HG02610 (cell line): Measurements from ENCODE around the gene NEK11.

Source experiments
- ATAC-seq: cut with Tn5 transposase; IDR thresholded peaks from one replicate; pipeline ENCODE4 v1.9.1; 2021; ENCODE audit warnings: mild to moderate bottlenecking, moderate library complexity; ENCODE audit not compliant: unreplicated experiment

The NEK11 gene

DNA sequence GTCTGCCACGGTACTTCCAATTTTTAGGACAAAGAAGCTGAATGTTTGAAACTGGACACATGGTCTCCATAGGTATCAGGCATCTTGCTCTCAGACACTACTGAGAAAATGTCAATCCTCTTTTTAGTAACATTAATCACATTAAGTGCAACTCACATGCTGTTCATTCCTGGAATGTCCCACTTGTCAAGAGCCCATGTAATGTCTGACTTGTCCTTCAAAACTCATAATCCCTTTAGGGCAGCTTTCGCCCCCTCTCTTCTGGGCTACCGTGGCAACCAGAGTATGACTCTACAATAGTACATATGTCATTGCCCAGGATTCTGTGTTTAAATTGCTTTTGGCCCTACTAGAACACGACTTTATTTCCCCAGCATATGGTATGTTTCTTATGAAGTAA, 367.2 kb downstream of the NEK11 start:
- ATAC-seq: no peak

DNA sequence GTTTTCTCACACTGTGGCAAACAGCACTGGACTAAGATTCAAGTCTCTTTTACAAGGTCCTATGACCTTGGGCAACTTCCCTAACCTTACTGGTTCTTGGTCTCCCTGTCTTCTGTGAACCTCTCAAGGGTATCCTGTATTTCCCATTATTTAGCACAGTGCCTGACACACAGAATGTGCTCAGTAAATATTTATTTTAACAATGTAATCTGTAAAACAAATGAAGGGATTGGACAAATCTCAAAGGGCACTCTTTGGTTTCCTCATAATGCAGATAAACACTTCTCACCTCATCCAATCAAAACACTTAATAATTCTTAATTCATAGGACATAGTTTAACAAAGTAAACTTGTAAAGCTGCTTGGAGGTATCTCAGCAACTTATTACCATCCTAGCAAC, 367.7 kb downstream of the NEK11 start:
- no peak for ATAC-seq

DNA sequence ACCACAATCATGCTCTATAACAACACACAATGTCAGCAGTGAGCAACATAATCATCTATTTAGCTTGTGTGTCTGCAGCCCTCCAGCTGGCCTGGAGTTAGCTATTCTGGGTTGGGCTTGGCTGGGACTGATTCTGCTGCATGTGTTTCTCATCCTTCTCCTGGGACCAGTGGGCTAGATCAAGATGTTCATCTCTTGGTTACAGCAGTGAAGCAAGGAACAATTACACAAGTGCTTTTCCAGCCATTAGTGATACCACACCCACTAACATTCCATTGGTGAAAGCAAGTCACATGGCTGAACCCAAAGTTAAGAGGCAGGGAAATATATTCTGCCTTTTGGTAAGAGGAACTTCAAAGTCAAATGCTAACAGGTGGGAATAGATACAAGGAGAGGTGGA, 369.5 kb downstream of the NEK11 start:
- no peak for ATAC-seq

DNA sequence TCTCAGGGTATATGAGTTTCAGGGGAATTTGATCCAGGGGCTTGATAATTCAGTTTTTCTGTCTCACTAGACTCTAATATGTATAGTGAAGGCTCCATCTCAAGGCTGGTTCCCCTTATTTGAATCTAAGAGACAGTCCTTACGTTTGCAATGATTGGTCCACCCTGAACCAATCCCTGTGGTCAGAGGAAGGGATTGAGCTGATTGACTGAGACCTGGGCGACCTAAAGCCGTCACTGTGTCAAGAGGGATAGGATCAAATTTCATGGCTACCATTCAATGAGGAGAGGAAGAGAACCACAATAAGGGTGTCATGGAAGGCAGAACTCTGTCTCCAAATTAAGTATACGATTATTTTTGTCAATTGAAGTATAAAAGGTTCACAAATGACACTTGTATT, 371.2 kb downstream of the NEK11 start:
- no peak for ATAC-seq
